ENCODE results near the gene ATR.

DNA sequence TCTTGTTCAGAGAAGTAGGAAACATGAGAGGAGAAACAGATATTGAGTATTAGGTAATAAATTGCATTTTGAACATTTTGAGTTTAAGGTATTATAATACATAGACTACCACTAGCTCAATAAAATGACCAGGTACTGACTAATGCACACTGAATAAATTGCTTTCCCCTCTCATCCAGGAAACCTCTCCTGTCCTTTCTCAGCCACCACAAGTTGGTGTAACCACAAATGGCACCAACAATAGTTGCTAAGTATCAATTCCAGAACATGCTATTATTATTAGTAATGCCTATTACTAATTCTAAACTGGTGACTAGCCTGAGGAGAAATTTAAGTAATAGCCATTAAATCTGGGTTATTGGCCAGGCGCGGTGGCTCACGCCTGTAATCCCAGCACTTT, 83.4 kb downstream of the ATR start:
- TF ChIP-seq, protein P1, sequence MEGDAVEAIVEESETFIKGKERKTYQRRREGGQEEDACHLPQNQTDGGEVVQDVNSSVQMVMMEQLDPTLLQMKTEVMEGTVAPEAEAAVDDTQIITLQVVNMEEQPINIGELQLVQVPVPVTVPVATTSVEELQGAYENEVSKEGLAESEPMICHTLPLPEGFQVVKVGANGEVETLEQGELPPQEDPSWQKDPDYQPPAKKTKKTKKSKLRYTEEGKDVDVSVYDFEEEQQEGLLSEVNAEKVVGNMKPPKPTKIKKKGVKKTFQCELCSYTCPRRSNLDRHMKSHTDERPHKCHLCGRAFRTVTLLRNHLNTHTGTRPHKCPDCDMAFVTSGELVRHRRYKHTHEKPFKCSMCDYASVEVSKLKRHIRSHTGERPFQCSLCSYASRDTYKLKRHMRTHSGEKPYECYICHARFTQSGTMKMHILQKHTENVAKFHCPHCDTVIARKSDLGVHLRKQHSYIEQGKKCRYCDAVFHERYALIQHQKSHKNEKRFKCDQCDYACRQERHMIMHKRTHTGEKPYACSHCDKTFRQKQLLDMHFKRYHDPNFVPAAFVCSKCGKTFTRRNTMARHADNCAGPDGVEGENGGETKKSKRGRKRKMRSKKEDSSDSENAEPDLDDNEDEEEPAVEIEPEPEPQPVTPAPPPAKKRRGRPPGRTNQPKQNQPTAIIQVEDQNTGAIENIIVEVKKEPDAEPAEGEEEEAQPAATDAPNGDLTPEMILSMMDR (IDR thresholded peaks at IDR 0.05), result no peak
- no peak for TF ChIP-seq POLR2A (IDR thresholded peaks at IDR 0.05)

Measured in testis (tissue), 2 donors.